GM18909 (cell line): ENCODE results near the gene ZNF574.

ENCODE experiments used
- ATAC-seq: cut with Tn5 transposase; IDR thresholded peaks from one replicate; pipeline ENCODE4 v1.9.1; 2021; ENCODE audit warnings: mild to moderate bottlenecking; ENCODE audit not compliant: unreplicated experiment, poor library complexity

The ZNF574 gene

DNA sequence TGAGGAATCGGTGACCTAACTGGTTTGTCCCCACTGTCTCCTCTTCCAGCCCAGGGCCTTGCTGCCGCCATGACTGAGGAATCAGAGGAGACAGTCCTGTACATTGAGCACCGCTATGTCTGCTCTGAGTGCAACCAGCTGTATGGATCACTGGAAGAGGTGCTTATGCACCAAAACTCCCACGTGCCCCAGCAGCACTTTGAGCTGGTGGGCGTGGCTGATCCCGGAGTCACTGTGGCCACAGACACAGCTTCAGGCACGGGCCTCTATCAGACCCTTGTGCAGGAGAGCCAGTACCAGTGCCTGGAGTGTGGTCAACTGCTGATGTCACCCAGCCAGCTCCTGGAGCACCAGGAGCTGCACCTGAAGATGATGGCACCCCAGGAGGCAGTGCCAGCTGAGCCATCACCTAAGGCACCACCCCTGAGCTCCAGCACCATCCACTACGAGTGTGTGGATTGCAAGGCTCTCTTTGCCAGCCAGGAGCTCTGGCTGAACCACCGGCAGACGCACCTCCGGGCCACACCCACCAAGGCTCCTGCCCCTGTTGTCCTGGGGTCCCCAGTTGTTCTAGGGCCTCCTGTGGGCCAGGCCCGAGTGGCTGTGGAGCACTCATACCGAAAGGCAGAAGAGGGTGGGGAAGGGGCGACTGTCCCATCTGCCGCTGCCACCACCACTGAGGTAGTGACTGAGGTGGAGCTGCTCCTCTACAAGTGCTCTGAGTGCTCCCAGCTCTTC lies 2.7 kb downstream of the ZNF574 start:
- no peak for ATAC-seq

DNA sequence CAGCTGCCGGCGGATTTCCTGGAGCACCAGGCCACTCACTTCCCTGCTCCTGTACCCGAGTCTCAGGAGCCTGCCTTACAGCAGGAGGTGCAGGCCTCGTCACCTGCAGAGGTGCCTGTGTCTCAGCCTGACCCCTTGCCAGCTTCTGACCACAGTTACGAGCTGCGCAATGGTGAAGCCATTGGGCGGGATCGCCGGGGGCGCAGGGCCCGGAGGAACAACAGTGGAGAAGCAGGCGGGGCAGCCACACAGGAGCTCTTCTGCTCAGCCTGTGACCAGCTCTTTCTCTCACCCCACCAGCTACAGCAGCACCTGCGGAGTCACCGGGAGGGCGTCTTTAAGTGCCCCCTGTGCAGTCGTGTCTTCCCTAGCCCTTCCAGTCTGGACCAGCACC lies 3.3 kb downstream of the ZNF574 start:
- no peak for ATAC-seq

DNA sequence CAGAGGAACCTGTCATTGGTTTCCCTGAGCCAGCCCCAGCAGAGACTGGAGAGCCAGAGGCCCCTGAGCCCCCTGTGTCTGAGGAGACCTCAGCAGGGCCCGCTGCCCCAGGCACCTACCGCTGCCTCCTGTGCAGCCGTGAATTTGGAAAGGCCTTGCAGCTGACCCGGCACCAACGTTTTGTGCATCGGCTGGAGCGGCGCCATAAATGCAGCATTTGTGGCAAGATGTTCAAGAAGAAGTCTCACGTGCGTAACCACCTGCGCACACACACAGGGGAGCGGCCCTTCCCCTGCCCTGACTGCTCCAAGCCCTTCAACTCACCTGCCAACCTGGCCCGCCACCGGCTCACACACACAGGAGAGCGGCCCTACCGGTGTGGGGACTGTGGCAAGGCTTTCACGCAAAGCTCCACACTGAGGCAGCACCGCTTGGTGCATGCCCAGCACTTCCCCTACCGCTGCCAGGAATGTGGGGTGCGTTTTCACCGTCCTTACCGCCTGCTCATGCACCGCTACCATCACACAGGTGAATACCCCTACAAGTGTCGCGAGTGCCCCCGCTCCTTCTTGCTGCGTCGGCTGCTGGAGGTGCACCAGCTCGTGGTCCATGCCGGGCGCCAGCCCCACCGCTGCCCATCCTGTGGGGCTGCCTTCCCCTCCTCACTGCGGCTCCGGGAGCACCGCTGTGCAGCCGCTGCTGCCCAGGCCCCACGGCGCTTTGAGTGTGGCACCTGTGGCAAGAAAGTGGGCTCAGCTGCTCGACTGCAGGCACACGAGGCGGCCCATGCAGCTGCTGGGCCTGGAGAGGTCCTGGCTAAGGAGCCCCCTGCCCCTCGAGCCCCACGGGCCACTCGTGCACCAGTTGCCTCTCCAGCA lies 4.2 kb downstream of the ZNF574 start:
- no peak for ATAC-seq

DNA sequence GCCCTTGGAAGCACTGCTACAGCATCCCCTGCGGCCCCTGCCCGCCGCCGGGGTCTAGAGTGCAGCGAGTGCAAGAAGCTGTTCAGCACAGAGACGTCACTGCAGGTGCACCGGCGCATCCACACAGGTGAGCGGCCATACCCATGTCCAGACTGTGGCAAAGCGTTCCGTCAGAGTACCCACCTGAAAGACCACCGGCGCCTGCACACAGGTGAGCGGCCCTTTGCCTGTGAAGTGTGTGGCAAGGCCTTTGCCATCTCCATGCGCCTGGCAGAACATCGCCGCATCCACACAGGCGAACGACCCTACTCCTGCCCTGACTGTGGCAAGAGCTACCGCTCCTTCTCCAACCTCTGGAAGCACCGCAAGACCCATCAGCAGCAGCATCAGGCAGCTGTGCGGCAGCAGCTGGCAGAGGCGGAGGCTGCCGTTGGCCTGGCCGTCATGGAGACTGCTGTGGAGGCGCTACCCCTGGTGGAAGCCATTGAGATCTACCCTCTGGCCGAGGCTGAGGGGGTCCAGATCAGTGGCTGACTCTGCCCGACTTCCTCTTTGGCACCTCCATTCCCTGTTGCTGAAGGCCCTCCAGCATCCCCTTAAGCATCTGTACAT lies 4.9 kb downstream of the ZNF574 start:
- ATAC-seq, result no peak

DNA sequence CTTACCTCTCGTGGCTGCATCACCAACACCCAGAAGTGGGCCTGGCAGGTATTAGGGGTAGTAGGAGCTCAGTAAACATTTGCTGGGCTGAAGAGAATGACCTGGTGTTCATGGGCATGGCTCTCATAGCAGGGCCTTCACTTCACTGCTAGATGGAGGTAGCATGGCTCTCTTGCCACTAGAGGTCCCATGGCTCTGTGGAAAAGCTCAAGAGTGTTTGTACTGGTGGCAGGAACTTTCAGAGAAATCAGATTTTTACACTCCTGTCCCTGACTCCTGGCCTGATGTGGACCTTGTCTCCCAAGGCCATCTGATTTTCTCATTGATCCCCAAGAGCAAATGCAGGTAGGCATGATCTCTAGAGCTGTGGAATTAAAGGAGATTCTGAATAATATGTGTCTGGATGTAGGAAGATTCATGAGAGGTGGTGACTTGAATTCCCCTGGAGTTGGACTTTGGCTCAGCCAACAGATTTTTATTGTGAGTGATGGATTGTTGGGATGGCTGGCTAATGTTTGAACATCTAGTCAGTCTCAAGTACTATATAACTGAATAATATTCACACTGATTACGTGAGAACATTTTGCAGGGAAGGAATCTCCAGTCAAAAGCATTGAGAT lies 5.7 kb downstream of the ZNF574 start:
- ATAC-seq, result no peak

DNA sequence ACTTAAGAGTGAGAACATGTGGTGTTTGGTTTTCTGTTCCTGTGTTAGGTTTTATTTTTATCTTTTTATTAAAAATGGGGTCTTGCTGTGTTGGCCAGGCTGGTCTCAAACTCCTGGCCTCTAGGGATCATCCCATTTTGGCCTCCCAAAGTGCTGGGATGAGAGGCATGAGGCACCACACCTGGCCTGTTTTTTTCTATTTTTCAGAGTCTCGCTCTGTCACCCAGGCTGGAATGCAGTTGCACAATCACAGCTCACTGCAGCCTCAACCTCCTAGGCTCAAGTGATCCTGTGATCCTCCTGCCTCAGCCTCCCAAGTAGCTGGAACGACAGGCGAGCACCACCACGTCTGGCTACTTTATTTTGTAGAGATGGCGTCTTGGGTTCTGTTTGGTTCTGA lies 7.6 kb downstream of the ZNF574 start:
- ATAC-seq, result no peak

DNA sequence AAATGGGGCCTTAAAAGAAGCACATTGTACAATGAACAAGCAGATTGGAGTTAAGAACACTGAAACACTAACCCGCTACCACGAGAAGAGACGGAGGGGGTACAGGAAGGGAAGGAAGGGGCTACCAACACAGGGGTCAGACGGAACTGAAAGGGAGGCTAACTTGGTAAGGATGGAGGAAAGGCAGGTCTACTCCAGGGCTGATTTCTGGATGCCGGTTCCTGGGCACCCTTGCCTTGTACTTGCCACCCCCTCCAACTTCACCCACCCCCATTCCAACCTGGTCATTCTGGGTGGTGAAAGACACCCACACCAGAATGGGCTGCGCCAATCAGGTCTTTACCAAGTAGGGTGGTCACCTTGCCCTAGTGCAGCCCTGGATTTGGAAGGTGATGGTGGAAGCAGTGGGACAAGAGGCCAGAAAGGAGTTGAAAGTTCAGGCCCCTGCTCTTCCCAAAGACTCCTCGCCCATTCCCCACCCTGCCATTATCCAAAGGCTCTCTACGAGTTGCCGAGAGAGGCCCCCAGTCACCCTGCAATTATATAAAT lies 10.3 kb downstream of the ZNF574 start:
- ATAC-seq, result no peak

DNA sequence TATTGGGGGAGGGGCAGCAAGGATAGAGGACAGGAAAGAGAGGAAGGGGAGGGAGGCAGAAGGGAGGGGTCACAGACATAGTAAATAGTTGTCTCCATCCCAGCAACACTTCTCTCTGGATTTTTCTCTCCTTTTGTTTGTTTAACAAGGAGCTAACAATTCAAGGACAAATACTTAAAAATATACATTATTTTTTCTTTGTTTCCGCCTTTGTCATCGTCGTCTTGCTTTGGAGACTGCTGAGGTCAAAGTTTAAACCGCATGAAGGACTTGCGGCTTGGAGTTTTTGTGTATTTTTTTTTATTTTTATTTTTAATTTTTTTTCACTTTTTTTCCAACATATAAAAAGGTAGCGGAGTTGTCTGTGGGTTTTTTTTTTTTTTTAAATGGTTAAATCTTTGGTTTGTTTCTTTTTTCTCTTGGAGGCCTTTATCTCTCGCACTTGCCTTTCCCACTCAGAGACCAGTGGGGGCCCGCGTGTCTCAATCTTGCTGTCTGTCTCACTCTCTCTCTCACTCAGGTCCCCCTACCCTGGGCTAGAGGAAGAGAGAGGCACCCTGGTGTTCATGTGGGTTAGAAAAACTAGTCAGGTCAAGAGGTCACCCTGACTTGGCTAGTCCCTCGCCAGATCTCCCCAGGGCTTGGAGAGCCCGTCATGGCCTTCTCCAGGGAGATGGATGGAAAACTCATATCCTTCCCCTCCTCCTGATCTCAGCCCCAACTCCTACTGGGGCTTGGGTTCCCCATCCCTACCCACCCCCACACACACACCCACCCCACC lies 11.0 kb downstream of the ZNF574 start:
- ATAC-seq, result no peak

DNA sequence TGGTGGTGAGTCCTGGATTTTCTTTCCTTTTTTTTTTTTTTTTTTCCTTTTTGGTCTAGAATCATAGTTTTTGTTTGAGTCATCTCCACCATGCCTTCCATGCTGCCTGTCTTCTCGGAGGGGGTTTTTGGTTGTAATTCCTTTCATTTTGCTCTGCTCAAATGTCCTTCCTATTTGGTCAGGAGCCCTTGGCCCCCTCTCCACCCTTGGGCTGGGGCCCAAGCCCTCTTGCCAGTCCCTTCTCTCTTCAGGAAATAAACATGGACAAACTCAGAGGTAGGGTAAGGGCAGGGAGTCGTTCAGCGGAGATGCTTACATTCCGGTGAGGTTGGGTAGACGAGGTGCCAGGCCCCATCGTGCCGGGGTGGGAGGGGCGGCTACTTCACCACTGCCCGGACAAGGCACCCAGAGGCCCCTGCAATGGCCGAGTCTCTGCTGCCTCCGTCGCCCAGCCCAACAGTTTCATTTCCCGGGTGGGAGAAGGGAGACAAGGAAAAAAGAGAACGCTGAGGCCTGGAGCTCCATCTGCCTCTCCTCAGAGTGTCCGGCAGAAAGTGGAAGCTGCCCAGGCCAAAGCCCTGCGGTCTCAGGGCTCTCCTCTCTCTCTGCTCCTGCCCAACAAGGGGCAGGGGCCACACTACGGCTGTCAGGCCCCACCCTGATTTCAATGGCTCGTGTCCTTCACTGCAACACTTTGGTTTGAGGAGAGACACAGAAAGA lies 12.7 kb downstream of the ZNF574 start:
- no peak for ATAC-seq

DNA sequence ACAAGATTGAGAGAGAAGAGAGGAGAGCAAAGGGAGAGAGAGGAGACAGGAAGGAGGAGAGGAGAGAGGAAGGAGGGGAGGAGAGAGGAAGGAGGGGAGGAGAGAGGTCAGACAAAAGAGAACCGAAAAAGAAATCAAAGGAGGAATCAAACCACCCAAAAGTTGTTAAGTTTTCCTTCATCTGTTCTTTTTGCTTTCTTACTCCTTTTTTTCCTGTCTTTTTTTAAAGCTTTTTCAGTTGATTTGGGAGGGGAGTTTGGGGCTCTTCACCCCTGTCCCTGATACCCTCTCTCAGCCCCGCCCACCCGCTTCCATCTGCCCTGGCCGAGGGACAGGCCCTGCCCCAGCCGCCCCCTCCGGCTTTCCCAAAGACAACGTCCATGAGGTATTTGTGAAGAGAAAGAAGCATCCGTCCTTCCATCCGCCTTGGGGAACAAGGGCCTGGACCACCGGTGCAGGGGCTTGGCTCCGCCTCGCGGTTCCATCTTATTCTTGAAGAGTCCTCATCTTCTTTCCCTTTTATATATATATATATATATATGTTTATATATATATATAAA lies 13.3 kb downstream of the ZNF574 start:
- no peak for ATAC-seq

DNA sequence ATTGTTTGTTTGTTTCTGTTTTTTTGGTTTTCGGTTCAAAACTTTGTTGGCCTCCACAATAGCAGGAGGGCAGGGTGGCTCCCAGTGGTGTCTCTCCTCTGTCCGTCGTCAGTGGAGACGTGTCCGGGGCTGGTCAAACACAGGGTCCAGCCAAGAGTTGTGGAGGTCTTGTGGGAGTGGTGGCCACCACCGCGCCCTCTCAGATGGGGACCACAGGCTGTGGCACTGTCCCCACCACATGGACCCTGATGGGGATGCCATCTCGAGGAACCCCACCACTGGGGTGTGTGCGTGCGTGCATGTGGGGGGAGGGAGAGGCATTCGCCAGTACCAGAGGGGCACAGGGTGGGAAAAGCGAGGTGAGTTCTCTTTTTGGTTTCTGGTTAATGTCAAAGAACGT lies 13.8 kb downstream of the ZNF574 start:
- ATAC-seq, result no peak

DNA sequence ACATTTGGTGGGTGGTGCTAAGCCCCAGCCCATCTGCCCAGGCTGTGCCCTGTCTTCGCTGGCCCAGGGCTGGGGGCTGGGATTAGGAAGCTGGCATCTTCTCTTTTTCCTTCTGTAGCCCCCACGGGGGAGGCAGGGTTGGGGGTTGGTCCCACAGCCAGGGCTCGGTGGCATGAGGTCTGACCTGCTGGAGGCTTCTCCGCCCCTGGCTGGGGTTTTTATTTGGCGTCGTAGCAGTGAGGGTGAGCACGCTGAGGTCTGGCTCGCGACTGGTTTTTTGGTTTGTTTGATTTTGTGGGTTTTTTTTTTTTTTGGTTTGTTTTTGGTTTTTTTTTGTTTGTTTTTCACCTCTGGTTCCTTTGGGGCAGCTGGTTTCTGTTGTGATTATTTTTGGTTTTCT lies 14.7 kb downstream of the ZNF574 start:
- ATAC-seq, result no peak

DNA sequence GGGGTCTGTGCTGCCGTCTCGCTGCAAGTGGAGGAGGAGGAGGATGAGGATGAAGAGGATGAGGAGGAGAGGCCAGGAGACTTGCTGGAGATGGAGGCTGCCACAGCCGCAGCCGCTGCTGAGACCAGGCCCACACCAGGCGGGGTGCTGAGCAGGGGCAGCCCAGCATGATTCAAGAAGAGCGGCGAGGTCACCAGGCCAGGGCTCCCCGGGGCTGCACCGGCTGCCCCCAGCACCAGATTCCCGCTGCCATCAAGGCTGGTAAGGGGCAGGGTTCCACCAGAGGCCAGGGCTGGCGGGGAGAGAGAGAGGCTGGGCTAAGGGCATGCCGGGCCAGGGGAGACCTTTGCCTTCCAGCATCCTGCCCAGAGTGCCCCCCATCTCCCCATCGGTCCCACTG lies 15.3 kb downstream of the ZNF574 start:
- no peak for ATAC-seq

DNA sequence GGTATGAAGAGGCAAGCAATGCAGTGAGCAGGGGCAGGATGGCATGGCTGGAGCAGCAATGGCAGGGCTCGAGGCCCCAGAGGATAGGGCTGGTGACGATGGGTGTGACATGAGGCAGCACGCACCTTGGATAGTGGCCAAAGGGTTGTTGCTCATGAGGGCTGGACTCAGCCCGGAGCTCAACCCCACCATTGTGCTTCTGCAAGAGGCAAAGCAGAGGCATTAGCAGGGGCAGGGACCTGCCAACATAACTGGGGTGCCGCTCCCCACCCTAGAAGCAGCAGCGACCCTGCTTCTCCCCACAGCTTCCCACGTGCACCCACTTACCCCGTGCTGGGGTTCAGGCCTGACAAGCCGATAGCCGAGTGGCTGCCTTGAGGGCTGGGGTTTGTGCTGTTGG lies 15.8 kb downstream of the ZNF574 start:
- ATAC-seq, result no peak

DNA sequence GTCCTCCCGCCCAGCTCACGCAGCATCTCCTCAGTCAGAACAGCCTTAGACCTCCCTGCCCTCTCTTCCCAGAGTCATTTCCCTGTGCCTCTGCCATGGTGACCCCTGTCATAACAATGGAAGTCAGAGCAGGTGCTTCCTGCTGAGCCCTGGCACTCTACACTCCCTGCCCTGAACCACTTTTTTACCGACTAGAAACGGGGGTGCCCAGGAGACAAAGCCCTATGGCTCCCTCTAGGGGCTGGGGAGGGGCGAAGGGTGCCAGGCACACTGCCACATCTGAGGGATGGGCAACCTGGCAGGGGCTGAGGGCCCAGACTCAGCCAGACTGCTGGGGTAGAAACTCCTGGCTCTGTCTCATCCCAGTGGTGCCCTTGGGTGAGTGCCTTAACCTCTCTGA lies 16.4 kb downstream of the ZNF574 start:
- ATAC-seq, result no peak

DNA sequence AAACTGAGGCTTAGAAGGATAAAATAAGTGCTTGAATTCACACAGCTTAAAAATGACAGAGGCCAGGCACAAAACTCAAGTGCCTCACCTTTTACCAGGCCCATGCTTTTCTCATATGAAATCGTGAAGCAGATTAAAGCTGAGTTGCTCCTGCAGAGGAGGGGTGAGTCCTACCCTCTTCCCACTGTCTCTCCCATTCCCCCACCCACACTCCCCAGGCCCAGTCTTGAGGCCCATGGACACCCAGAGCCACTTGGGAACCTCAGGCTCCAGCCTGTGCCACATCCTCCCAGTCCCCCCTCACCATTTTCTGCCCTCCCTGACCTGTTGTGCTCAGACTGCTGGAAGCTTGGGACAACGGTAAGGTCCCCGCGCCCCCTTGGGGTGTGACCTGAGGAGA lies 17.5 kb downstream of the ZNF574 start:
- ATAC-seq, result no peak

DNA sequence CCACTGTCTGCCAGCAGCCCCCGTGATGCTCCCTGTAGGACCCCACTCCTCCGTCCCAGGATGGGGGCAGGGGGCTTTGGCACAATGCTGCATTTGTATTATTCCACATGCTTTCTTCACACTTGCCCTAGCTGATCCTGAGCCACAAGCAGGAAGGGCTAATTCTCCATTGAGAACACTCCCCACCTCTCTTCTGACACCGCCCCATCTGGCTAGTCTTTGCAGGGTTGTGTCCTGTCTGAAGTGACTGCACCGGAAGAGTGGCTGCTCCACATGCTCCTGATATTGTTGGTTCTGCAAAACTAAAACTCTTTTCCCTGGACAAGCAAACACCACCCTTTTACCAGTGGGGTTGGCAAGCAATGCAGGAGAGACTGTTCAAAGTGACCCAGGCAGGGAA lies 18.0 kb downstream of the ZNF574 start:
- no peak for ATAC-seq

DNA sequence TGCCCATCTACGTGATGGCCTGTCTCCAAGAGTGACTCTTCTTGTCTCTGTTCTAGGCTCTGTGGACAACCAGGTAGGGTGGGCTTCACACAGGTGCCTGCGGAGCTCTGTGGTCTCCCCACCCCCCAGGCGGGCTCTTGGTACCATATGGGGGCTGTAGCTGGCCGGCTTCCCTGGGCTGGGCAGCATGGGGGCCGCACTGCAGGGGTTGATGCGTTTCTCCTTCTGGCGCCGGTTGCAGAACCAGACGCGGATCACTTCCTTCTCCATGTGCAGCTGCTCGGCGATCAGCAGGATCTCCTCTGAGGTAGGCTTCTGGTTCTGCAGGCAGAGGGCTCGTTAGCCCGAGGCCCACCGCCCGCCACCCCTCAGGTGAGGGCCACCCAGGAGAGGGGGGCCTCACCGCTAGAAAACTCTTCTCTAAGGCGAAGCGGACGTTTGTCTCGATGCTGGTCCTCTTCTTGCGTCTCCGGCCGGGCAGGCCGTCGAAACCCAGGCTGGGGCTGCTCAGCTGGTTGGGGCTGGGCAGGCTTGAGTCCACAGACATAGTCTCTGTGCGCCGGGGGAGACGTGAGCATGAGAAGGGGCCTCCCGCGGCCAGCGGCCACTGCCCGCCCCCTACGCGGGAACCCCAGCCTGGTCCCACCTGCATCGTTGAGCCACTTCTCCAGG lies 19.3 kb downstream of the ZNF574 start:
- no peak for ATAC-seq
